ENCODE data around the gene RBM20. TPM values are rescaled to one million over a fixed set of nuclear protein-coding genes. Genes with fewer than 3 reads are reported as not detected.
A peak's percentile ranks its signal among the peaks of the same experiment; 100 is the strongest.
"Not testable (repeated sequence)": the region's sequence is repeated elsewhere in the genome, so short reads cannot be mapped to it uniquely, and the experiment has no call there.

The RBM20 gene
- total and polyA plus RNA-seq, 2 of the 13 experiments (the other 11 are each of a cell fraction or from before 2014, with no cell fraction given) = 0.02 to 0.22 TPM

DNA sequence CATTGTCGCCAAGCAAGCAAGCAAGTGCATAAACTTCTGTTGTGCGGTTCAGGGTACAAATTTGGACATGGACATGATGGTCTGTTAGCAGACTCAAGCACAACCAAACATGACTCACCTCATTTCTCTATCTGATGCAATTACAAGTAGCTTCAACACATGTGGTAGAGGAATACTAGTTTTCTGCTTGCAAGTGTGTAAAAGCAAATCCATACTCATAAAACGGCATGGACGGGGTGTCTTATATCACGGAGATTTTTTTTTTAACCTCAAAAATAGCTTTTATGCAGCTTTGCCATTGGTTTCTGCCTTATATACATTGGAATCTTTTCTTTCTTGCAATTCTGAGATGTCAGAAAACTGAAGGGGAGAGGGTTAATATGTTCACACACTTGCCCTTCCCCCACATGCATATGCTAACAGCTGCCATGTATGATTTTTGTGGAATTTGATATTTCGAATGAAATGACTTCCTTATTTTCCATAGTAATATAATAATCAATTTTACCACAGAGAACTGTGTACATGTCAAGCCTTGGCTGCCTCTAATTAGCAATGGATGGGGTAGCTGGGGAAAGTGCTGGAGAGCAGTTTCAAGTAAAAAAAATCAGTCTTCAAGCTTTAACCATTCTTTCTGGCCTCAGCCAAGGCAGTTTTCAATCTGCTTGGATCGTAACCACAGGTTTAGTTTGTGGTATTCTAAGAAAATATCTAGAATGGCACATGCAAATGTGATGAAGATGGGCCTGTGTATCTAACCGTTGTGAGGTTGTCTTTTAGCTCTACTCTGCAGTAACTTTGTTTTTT, 121.6 kb downstream of the RBM20 start:
- Histone ChIP-seq H3K36me3 (replicated peaks in 1 of 2; ENCODE audit: control insufficient read depth in 1 of 2, insufficient read depth in 2 of 2, low read length in 2 of 2) (no peaks in the 10 kb centered on the region), H3K79me2 (ENCODE audit: insufficient read depth, low read length) (no peaks in the 10 kb centered on the region), H3K27ac (ENCODE audit: extremely low read length, insufficient read depth, low read length) (no peak overlapping the region), H3K9me3 (ENCODE audit: low read length) (no peaks in the 10 kb centered on the region), H3K4me3 (replicated peaks in 1 of 3; ENCODE audit: insufficient read depth in 1 of 3, low read depth in 2 of 3, low read length in 3 of 3) (no peak overlapping the region), H3K4me2 (ENCODE audit: low read depth, low read length) (no peak overlapping the region), H4K20me1 (ENCODE audit: insufficient read depth, low read length) (no peaks in the 10 kb centered on the region), H3K27me3 (ENCODE audit: control insufficient read depth in 1 of 2, insufficient read depth in 2 of 2, low read length in 2 of 2) (peaks cover 0 to 2% of the 10 kb centered on the region in 2 experiments; a peak in 2 of 5 replicates), H3K9ac (ENCODE audit: insufficient read depth, low read depth, low read length) (no peak overlapping the region), H2AFZ (ENCODE audit: low read length) (no peak overlapping the region), H3K4me1 (ENCODE audit: insufficient read depth, low read length) (peaks cover 9% of the 10 kb centered on the region; the same call in 1 of the 2 replicates)
- no TSS peak for BruUV-seq (replicated peaks)
- no peak for FAIRE-seq
- ChIA-PET CTCF (ENCODE audit: low intra/inter-chr PET ratio, low total read pairs) (no interaction called here), POLR2A (interaction anchor here (0.8 to 1.2 kb wide), 2 partner anchors 10 to 152 kb away, joined by 3 read pairs; no protein-coding TSS in a partner anchor)
- no peak for TF ChIP-seq TCF7 (IDR thresholded peaks at IDR 0.05; ENCODE audit: low read depth)
- TF ChIP-seq, protein P1, sequence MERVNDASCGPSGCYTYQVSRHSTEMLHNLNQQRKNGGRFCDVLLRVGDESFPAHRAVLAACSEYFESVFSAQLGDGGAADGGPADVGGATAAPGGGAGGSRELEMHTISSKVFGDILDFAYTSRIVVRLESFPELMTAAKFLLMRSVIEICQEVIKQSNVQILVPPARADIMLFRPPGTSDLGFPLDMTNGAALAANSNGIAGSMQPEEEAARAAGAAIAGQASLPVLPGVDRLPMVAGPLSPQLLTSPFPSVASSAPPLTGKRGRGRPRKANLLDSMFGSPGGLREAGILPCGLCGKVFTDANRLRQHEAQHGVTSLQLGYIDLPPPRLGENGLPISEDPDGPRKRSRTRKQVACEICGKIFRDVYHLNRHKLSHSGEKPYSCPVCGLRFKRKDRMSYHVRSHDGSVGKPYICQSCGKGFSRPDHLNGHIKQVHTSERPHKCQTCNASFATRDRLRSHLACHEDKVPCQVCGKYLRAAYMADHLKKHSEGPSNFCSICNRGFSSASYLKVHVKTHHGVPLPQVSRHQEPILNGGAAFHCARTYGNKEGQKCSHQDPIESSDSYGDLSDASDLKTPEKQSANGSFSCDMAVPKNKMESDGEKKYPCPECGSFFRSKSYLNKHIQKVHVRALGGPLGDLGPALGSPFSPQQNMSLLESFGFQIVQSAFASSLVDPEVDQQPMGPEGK (CRISPR knock-in tag; IDR thresholded peaks at IDR 0.05) = no peak
- TF ChIP-seq CEBPB (IDR thresholded peaks at IDR 0.05; ENCODE audit: borderline replicate concordance, low read depth, low read length) = peak; percentile 54; the same call in 1 of the 2 replicates
- TF ChIP-seq, protein P2, sequence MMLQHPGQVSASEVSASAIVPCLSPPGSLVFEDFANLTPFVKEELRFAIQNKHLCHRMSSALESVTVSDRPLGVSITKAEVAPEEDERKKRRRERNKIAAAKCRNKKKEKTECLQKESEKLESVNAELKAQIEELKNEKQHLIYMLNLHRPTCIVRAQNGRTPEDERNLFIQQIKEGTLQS (CRISPR knock-in tag; IDR thresholded peaks at IDR 0.05) = no peak
- TF ChIP-seq, protein P3, sequence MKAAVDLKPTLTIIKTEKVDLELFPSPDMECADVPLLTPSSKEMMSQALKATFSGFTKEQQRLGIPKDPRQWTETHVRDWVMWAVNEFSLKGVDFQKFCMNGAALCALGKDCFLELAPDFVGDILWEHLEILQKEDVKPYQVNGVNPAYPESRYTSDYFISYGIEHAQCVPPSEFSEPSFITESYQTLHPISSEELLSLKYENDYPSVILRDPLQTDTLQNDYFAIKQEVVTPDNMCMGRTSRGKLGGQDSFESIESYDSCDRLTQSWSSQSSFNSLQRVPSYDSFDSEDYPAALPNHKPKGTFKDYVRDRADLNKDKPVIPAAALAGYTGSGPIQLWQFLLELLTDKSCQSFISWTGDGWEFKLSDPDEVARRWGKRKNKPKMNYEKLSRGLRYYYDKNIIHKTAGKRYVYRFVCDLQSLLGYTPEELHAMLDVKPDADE (CRISPR knock-in tag; IDR thresholded peaks at IDR 0.05) = no peak
- peak; percentile 72 for TF ChIP-seq FOSL2 (CRISPR knock-in tag; IDR thresholded peaks at IDR 0.05)
- no peak for TF ChIP-seq YEATS2 (CRISPR knock-in tag; IDR thresholded peaks at IDR 0.05; ENCODE audit: borderline replicate concordance)
- TF ChIP-seq SUZ12 (IDR thresholded peaks at IDR 0.05; ENCODE audit: low read depth, low read length) = no peak
- no peak for TF ChIP-seq EED (CRISPR knock-in tag; IDR thresholded peaks at IDR 0.05)
- TF ChIP-seq, protein P4, sequence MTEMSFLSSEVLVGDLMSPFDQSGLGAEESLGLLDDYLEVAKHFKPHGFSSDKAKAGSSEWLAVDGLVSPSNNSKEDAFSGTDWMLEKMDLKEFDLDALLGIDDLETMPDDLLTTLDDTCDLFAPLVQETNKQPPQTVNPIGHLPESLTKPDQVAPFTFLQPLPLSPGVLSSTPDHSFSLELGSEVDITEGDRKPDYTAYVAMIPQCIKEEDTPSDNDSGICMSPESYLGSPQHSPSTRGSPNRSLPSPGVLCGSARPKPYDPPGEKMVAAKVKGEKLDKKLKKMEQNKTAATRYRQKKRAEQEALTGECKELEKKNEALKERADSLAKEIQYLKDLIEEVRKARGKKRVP (CRISPR knock-in tag; IDR thresholded peaks at IDR 0.05) = peak in 1 of 2 experiments; percentile 83; a peak in 2 of 4 replicates
- WGBS (ENCODE audit: low lambda C conversion rate) = 66% methylated on average over 8 of the region's 8 CpGs
- in situ Hi-C loops (cut with HindIII; ENCODE audit: extremely low pct_ligation_motif_present, low pct_unique_long_range_greater_than_20kb) = no loop called here
- ATAC-seq = no peak; the same call in 2 of the 3 replicates
- intact Hi-C loops (cut with micrococcal nuclease; ENCODE audit: unreplicated experiment) = no loop called here
- no peak for DNase-seq (ENCODE audit: low spot score)

DNA sequence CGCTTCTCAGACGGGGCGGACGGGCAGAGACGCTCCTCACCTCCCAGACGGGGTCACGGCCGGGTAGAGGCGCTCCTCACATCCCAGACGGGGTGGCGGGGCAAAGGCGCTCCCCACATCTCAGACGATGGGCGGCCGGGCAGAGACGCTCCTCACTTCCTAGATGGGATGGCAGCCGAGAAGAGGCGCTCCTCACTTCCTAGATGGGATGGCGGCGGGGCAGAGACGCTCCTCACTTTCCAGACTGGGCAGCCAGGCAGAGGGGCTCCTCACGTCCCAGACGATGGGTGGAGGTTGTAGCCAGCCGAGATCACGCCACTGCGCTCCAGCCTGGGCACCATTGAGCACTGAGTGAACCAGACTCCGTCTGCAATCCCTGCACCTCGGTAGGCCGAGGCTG, 123.5 kb downstream of the RBM20 start:
- H3K4me3 ChIP-seq (replicated peaks in 1 of 3; ENCODE audit: insufficient read depth in 1 of 3, low read depth in 2 of 3, low read length in 3 of 3); H3K9ac ChIP-seq (ENCODE audit: insufficient read depth, low read depth, low read length); H3K27ac ChIP-seq (ENCODE audit: extremely low read length, insufficient read depth, low read length); DNase-seq (ENCODE audit: low spot score); intact Hi-C loops (cut with micrococcal nuclease; ENCODE audit: unreplicated experiment); FAIRE-seq; BruUV-seq (replicated peaks); H4K20me1 ChIP-seq (ENCODE audit: insufficient read depth, low read length); H2AFZ ChIP-seq (ENCODE audit: low read length); H3K4me2 ChIP-seq (ENCODE audit: low read depth, low read length); H3K9me3 ChIP-seq (ENCODE audit: low read length); H3K27me3 ChIP-seq (ENCODE audit: control insufficient read depth in 1 of 2, insufficient read depth in 2 of 2, low read length in 2 of 2); CTCF ChIA-PET (ENCODE audit: low intra/inter-chr PET ratio, low total read pairs); H3K4me1 ChIP-seq (ENCODE audit: insufficient read depth, low read length); ATAC-seq; POLR2A ChIA-PET; H3K36me3 ChIP-seq (replicated peaks in 1 of 2; ENCODE audit: control insufficient read depth in 1 of 2, insufficient read depth in 2 of 2, low read length in 2 of 2); H3K79me2 ChIP-seq (ENCODE audit: insufficient read depth, low read length); in situ Hi-C loops (cut with HindIII; ENCODE audit: extremely low pct_ligation_motif_present, low pct_unique_long_range_greater_than_20kb): not testable (repeated sequence)
- 95% methylated on average over 12 of the region's 29 CpGs for WGBS (ENCODE audit: low lambda C conversion rate)
